Breast epithelium (tissue), 4 donors: Measurements from ENCODE around the gene CCSAP. TPM values are rescaled to one million over a fixed set of nuclear protein-coding genes. Genes with fewer than 3 reads are reported as not detected.

Experiments
- DNase-seq, 2 donors: peaks; one replicate each; pipeline ENCODE4 v3.0.0-alpha.2; 2019; ENCODE audit warnings: low spot score in 2 of 2
- H3K27ac ChIP-seq, 2 donors: fragments of 200-600 bp; sonication (generic) in 1 of 2; one replicate each; pipeline ENCODE4 v1.5.1; 2016 to 2019; ENCODE audit warnings: mild to moderate bottlenecking in 1 of 2
- H3K27me3 ChIP-seq, 2 donors: fragments of 200-600 bp; sonication (generic) in 1 of 2; one replicate each; pipeline versions ENCODE4 v1.5.1 to v1.6.0; 2017 to 2019; ENCODE audit warnings: control low read depth in 1 of 2, mild to moderate bottlenecking in 1 of 2
- H3K36me3 ChIP-seq: fragments of 200-600 bp; one replicate; pipeline ENCODE4 v1.5.1; 2019
- H3K4me1 ChIP-seq, 2 donors: fragments of 200-600 bp; sonication (generic); one replicate each; pipeline ENCODE4 v1.5.1; 2016 to 2019; ENCODE audit warnings: control low read depth in 1 of 2
- H3K4me3 ChIP-seq, 3 donors: fragments of 200-600 bp; sonication (generic); 1 replicate in 2 of 3; 2 replicates in 1 of 3; pipeline ENCODE4 v1.5.1; 2016 to 2019; ENCODE audit warnings: mild to moderate bottlenecking in 3 of 3, moderate library complexity in 2 of 3
- H3K9me3 ChIP-seq, 2 donors: fragments of 200-600 bp; sonication (generic) in 1 of 2; one replicate each; pipeline ENCODE4 v1.5.1; 2016 to 2019; ENCODE audit warnings: control low read depth in 1 of 2
- POLR2A ChIP-seq: fragments of 450-650 bp; IDR thresholded peaks from one replicate; pipeline ENCODE4 v1.6.1; 2016; ENCODE audit warnings: antibody characterized with exemption, mild to moderate bottlenecking, moderate library complexity
- POLR2AphosphoS5 ChIP-seq, 3 donors: sonication (generic); formaldehyde crosslinking; IDR thresholded peaks; one replicate each; pipeline ENCODE4 v1.6.1; 2017; ENCODE audit warnings: antibody characterized with exemption in 3 of 3
- intact Hi-C: fragments of 100-400 bp; cut with DNase I; formaldehyde crosslinking; loops from one replicate; pipeline ENCODE4 v1.15.1; 2023; ENCODE audit warnings: low total_unique reads
- total RNA-seq, 3 donors: library from RNA; depleted of rRNA; stranded (reverse); fragments of >200 nt; gene quantifications; one replicate each; pipeline ENCODE4 v1.1.0, GENCODE V29; 2016
- TF ChIP-seq, protein P1 (sequence below), 3 donors: fragments of 450-650 bp; IDR thresholded peaks; one replicate each; pipeline ENCODE4 v1.5.1; 2016 to 2017; ENCODE audit warnings: antibody characterized with exemption in 3 of 3, mild to moderate bottlenecking in 3 of 3, moderate library complexity in 3 of 3

CCSAP gene
- total RNA-seq, 3 donors from 2014 or later: 6.9 to 13.5 (median 7.8) TPM

GRCh38 chr1:229281339-229281926 is 61.4 kb downstream of the CCSAP start:
- H3K27me3 ChIP-seq: no peaks in the 10 kb centered on the region
- H3K27ac ChIP-seq: no peak overlapping the region
- no peaks in the 10 kb centered on the region for H3K9me3 ChIP-seq
- DNase-seq: no peak
- H3K36me3 ChIP-seq: no peaks in the 10 kb centered on the region
- no peak overlapping the region for H3K4me3 ChIP-seq
- TF ChIP-seq POLR2AphosphoS5 (IDR thresholded peaks at IDR 0.05) (no peak), POLR2A (no peak)
- TF ChIP-seq, protein P1, sequence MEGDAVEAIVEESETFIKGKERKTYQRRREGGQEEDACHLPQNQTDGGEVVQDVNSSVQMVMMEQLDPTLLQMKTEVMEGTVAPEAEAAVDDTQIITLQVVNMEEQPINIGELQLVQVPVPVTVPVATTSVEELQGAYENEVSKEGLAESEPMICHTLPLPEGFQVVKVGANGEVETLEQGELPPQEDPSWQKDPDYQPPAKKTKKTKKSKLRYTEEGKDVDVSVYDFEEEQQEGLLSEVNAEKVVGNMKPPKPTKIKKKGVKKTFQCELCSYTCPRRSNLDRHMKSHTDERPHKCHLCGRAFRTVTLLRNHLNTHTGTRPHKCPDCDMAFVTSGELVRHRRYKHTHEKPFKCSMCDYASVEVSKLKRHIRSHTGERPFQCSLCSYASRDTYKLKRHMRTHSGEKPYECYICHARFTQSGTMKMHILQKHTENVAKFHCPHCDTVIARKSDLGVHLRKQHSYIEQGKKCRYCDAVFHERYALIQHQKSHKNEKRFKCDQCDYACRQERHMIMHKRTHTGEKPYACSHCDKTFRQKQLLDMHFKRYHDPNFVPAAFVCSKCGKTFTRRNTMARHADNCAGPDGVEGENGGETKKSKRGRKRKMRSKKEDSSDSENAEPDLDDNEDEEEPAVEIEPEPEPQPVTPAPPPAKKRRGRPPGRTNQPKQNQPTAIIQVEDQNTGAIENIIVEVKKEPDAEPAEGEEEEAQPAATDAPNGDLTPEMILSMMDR (IDR thresholded peaks at IDR 0.05): no peak
- H3K4me1 ChIP-seq: peaks cover 2 to 7% of the 10 kb centered on the region in 2 donors
- intact Hi-C loops: no loop called here

DNA sequence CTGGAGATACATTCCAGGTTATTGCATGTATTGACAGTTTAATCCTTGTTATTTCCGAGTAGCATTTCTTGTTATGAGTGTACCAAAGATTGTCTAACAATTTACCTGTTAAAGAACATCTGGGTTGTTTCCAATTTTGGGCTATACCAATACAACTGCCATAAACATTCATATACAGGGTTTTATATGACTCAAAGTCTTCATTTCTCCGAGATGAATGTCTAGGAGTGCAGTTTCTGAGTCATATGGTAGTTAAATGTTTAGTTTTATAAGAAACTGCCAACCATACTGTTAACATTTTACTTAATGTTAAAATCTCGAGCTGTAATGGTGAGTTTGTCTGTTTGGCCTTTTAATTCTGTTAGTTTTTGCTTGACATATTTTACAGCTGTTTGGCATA is 61.9 kb downstream of the CCSAP start:
- DNase-seq: no peak
- intact Hi-C loops: no loop called here
- H3K4me3 ChIP-seq: no peak overlapping the region
- H3K9me3 ChIP-seq: no peaks in the 10 kb centered on the region
- no peaks in the 10 kb centered on the region for H3K27me3 ChIP-seq
- TF ChIP-seq POLR2A (no peak), POLR2AphosphoS5 (IDR thresholded peaks at IDR 0.05) (no peak)
- TF ChIP-seq, protein P1 (IDR thresholded peaks at IDR 0.05): no peak
- H3K4me1 ChIP-seq: peaks cover 2 to 7% of the 10 kb centered on the region in 2 donors
- no peaks in the 10 kb centered on the region for H3K36me3 ChIP-seq
- no peak overlapping the region for H3K27ac ChIP-seq

GRCh38 chr1:229280037-229280828 is 62.6 kb downstream of the CCSAP start:
- H3K4me1 ChIP-seq: peaks cover 2 to 7% of the 10 kb centered on the region in 2 donors

GRCh38 chr1:229279242-229279641 is 63.6 kb downstream of the CCSAP start:
- Histone ChIP-seq H3K4me3 (no peak overlapping the region), H3K27ac (no peak overlapping the region), H3K4me1 (peaks cover 2 to 7% of the 10 kb centered on the region in 2 donors), H3K9me3 (no peaks in the 10 kb centered on the region), H3K36me3 (no peaks in the 10 kb centered on the region), H3K27me3 (no peaks in the 10 kb centered on the region)
- intact Hi-C loops: no loop called here
- TF ChIP-seq, protein P1 (IDR thresholded peaks at IDR 0.05): no peak
- TF ChIP-seq POLR2AphosphoS5 (IDR thresholded peaks at IDR 0.05) (no peak), POLR2A (no peak)
- no peak for DNase-seq

More at GRCh38 chr1:229280037-229280828, 62.6 kb downstream of the CCSAP start:
- TF ChIP-seq POLR2A (no peak), POLR2AphosphoS5 (IDR thresholded peaks at IDR 0.05) (no peak)
- TF ChIP-seq, protein P1 (IDR thresholded peaks at IDR 0.05): no peak
- Histone ChIP-seq H3K27me3 (no peaks in the 10 kb centered on the region), H3K4me3 (no peak overlapping the region), H3K36me3 (no peaks in the 10 kb centered on the region), H3K9me3 (no peaks in the 10 kb centered on the region), H3K27ac (no peak overlapping the region)
- DNase-seq: no peak
- intact Hi-C loops: no loop called here

DNA sequence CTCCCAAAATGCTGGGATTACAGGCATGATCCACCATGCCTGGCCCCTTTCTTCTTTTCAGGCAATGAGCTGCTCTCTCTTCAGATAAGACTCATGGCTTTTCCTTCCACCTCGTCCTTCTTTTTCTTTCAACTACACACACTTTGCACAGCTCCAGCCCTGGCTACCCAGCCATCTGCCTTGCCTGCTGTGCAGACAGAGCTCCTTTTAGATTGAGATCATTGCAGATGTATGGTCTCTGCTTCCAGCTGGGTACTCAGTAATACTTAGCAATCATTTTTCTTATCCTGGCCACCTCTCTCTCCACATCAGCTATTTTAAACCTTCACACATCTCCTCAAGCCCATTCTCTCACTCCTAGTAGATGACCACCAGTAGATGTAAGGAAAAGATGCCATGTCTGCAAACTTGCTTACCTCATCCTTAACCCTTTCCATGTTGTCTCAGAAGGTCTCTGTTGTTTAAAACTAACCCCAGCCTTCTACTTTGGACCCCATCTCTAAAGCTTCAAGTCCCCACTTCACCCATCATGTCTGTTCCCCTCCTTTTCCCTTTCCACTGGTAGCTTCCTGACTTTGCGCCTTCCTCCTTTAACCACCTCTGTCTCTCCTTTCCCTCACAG is 64.6 kb downstream of the CCSAP start:
- no peak for TF ChIP-seq POLR2AphosphoS5 (IDR thresholded peaks at IDR 0.05)
- TF ChIP-seq, protein P1 (IDR thresholded peaks at IDR 0.05): no peak
- TF ChIP-seq POLR2A: no peak
- intact Hi-C loops: no loop called here
- Histone ChIP-seq H3K4me3 (no peak overlapping the region), H3K9me3 (no peaks in the 10 kb centered on the region), H3K27ac (no peak overlapping the region), H3K36me3 (no peaks in the 10 kb centered on the region), H3K27me3 (no peaks in the 10 kb centered on the region), H3K4me1 (peaks cover 2 to 7% of the 10 kb centered on the region in 2 donors)
- no peak for DNase-seq
